HG02588 (cell line): ENCODE measurements around the gene CDHR2.
"Not testable (repeated sequence)": the region's sequence is repeated elsewhere in the genome, so short reads cannot be mapped to it uniquely, and the experiment has no call there.

Source experiments
- ATAC-seq: cut with Tn5 transposase; IDR thresholded peaks from one replicate; pipeline ENCODE4 v1.9.1; 2021; ENCODE audit warnings: mild to moderate bottlenecking, moderate library complexity; ENCODE audit not compliant: unreplicated experiment

The CDHR2 gene

GRCh38 chr5:176595386-176595943, 46.3 kb downstream of the CDHR2 start:
- ATAC-seq, result no peak

DNA sequence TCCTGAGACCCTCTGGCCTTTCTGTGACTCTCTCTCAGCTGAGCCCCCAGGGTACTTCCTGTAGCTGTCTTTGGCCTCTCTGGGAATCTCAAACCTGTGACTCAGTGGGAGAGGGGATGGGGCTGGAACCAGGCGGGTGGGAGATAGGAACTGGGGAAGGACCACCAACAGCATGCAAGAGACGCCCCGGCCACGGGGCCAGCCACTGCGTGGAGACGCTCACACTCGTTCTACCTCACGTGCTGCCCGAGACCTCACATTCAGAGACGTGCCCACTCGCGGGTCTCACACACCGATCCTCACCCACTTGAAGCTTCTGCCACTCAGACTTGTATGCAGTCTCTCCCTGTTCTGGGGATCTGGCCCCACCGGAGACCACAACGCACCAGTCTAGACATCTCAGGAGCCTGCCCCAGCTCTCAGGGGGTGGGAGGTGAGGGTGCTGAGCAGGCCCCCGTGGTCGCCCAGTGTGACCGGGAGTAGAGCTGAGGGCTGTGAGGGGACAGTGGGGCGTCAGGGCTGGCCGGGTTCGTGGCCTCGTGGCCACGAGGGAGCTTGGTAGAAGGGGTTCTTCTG, 47.0 kb downstream of the CDHR2 start:
- no peak for ATAC-seq

GRCh38 chr5:176596689-176597416, 47.7 kb downstream of the CDHR2 start:
- peak; percentile 41 for ATAC-seq

DNA sequence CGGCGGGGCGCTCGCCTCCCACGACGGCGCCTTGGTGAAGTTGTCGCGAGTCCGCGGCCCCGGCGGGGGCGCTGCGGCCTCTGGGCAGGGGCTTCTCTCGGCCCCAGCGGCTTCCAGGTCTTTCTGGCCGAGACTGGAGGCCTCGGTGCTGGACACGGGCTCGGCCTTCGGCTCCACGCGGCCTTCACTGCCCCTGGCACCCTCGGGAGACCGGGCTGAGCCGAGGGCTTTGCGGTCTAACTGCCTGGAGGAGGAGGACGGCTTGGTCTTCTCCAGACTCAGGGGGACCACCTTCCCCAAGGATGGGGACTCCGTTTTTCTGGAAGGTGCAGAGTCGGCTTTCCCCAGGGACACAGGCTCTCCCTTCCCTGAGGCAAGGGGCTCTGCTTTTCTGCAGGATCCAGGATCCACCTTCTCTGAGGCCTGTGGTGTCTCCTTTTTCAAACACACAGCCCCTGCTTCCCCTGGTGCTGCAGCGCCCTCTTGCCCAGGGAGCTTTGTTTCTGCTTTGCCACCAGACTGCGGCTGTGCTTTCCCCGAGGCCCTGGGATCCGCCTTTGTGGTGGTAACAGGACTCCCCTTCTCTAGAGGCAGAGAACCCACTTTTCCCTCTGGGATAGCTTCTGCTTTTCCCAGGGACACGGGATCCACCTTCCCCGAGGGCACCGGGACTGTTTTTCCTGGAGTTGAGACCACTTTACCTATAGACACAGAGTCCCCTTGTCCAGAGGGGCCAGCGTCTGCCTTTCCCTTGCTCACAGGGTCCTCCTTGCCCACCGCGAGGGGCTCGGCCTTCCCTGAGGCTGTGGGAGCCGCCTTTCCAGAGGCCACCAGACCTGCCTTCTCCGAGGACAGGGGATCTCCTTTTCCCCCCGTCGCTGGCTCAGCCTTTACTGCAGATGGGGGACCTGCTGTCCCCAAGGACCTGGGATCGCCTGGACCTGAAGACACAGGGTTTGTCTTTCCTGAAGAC, 48.6 kb downstream of the CDHR2 start:
- no peak for ATAC-seq

DNA sequence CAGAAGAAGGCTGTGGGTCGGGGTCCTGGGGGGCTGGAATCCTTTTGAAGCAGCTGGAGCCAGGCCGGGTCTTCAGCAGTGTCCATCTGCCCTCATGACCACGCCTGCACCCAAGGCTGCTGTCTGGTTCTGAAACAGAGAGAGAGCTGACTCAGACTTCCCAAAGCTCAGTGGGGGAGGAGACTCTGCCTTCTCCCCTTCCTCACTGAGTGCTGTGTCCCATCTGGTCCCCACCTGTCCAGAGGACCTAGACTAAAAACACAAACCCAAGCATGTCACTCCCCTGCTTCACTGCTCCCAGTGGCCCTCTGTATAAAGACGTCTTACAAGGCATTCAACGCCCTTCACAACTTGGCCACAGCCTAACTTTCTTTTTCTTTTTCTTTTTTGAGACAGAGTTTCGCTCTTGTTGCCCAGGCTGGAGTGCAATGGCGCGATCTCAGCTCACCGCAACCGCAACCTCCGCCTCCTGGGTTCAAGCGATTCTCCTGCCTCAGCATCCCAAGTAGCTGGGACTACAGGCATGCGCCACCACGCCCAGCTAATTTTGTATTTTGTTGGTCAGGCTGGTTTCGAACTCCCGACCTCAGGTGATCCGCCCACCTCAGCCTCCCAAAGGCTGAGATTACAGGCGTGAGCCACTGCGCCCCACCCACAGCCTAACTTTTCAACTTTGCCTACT, 50.7 kb downstream of the CDHR2 start:
- ATAC-seq, result not testable (repeated sequence)

DNA sequence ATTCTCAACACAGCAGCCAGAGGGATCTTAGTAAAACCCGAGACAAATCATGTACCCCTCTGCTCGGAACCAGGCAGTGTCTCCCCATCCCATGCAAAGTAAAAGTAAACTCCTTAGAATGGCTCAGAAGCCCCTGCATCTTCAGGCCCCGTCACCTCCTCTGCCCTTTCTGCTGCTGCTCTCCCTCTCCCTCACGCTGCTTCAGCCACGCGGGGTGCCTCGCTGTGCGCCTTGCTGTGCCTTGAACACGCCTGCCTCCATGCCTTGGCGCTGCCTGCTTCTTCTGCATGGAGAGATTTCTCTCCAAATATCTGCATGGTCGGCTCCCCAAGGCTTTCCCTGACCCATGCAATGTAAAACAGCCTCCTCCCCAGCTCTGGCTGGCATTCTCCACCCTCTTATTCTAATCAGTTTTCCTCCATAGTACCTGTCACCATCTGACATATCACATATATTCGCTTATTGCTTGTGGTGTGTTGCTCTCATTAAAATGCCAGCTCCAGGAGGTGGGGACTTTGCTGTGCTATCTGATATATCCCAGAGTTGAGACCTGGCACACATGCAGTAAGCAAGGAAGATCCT, 52.9 kb downstream of the CDHR2 start:
- no peak for ATAC-seq

GRCh38 chr5:176603091-176603490, 53.9 kb downstream of the CDHR2 start:
- no peak for ATAC-seq

GRCh38 chr5:176606032-176606431, 56.9 kb downstream of the CDHR2 start:
- no peak for ATAC-seq

GRCh38 chr5:176606875-176607274, 57.7 kb downstream of the CDHR2 start:
- no peak for ATAC-seq

DNA sequence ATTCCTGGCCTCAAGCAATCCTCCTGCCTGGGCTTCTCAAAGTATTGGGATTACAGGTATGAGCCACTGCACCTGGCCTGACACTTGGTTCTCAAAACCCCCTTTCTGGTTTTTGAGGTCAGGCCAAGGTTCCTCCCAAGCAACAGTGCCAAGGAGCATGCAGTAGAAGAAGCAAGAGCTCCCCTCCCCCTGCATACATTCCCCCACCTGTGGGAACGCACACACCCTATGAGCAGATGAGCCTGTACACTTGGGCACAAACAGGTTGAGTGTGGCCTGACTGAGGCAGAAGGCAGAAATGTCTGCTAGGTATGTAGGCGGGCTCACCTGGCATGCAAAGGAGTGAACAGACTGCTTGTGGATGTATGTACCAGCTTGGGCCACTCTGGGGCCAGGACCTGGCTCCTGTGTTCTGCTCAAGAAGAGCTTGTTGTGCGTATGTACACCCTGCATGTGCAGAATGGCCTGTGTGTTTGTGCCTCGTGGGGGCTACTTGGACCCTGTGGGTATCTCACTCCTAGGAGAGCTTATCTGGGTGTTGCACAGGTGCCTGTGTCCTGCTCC, 59.1 kb downstream of the CDHR2 start:
- no peak for ATAC-seq

DNA sequence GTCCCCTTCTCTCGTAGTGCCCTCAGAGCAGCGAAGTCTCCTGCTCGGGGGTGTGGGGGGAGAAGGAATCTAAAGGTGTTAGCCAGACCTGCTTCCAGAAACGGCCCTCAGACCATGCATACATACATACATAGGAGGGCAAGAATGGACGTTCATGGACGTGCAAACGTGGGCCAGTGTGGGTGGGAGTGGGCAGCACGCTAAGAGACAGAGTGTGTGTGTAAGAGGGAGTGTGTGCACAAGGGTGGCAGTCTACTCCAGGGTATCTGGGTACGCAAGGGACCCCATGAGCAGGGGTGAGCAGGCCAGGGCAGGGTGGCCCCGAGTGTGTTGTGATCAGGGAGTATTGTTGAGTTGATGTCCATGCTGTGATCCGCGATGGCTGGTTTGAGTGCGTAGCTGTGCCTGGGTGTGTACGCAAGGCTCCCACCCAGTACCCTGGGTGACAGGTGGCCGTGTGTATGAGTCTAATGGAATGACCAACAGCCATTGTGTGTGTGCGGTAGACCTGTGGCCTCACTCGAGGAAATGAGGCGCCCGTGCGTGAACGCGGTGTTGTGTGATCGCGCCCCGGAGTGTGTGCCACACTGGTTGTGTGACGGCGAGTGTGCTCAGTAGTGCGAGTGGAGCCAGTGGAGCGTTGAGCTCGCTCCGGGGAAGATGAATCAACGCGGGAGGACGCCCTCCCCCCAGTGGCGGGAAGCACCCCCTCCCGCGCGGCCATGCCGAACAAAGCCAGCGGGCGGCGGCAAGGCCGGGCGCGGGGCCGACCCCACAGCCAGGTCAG, 60.0 kb downstream of the CDHR2 start:
- peak; percentile 15 for ATAC-seq

- peak; percentile 74 for ATAC-seq
These were observed 60.7 kb downstream of the CDHR2 start, which contains the start of gene GPRIN1 for GRCh38 chr5:176609724-176610434. GPRIN1 (minus strand) TSS chr5:176610156; CDS start chr5:176599834, 10,322 bp downstream.

- peak; percentile 10 for ATAC-seq
These were observed 61.3 kb downstream of the CDHR2 start for GRCh38 chr5:176610435-176610773.

DNA sequence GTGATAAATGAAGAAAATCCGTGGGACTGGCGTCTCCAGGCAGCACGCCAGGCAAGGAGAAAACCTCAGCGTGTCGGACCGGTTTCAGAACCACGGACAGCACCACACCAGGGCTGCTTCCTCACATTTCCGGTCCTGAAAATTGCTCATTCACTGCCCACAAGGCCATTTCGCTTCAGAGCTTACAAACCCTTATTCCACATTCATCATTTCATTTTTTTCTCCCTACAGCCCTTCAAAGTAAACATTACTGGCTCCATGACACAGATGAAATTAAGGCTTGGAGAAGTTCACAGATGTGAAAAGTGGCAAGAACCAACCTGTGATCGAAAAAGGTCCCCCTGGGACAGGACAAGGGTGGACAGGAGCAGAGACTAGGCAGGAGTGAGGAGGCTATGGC, 62.3 kb downstream of the CDHR2 start:
- ATAC-seq, result no peak

GRCh38 chr5:176612008-176612407, 62.9 kb downstream of the CDHR2 start:
- no peak for ATAC-seq

DNA sequence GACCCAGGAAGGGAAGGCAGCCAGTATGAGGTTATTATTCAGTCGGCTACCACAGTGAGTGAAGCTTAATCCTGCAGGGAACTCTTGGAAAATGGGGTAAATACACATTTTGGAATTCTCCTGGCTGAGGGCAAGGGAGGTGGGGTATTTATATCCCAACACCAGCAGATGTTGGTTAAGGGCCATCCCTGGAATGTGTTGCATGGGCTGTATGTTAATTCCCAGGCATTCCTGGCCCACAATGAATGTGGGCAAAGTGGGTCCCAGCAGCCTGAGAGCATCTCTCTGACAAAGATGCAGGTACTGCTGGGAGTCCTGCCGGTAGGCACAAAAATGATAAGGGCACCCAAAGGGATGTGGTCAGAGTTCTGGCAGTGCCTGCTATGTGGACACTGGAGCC, 63.7 kb downstream of the CDHR2 start:
- ATAC-seq, result no peak

DNA sequence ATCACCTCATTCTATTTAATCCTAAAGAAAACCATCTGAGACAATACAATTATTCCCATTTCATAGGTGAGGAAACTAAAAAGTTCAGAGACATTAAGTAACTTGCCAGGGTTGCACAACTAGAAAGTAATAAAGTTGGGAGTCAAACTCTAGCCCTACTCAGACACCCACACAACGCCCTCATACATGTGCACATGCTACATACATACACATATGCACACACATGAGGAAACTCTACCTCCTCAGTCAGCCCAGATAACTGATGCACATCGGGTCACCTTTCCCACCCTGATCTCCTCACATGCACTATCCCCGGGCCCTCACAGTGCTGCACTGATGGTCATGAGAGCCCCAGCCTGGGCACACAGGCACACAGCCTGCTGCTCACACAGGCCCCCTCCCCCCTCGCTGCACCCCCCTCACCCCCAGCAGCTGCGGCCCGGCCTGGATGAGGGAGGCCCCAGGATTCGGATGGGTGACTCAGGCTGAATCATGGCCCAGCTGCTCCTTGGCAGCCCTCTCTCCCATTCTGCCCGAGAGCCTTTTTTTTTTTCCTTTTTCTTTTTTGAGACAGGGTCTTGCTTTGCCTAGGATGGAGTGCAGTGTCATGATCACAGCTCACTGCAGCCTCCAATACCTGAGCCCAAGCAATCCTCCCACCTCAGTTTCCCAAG, 65.8 kb downstream of the CDHR2 start:
- ATAC-seq, result no peak

DNA sequence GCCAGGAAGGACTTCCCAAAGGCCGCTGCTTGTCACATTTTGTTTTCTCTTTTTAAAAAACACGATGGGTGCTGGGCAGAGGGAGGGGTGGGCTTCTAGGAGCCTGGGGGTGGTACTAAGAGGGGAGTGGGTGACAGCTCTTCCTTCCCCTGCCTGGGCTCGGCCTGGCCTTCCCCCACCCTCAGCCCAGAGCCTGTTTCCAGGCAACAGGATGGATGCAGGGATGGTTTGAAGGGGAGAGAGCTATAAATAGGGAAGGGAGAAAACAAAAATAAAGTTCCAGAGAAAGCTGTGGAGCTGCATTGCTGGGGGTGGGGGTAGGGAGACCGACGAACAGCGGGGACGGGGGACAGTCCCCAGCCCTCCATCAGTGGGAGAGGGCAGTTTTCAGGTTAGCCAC, 67.4 kb downstream of the CDHR2 start:
- ATAC-seq, result no peak
